Measurements from ENCODE around the gene EBF4. TPM values are rescaled to one million over a fixed set of nuclear protein-coding genes. Genes with fewer than 3 reads are reported as not detected.

EBF4 gene
- total and polyA plus RNA-seq, 12 donors: 1.6 to 29.7 (median 10.2) TPM

- TF ChIP-seq CTCF (IDR thresholded peaks at IDR 0.05) (peak; percentile 29 to 48 (median 36)), POLR2A (IDR thresholded peaks at IDR 0.05) (no peak)
- Histone ChIP-seq H3K27me3 (peaks cover 22% of the 10 kb centered on the region), H3K4me1 (replicated peaks in 1 of 2) (peaks cover 8 to 22% of the 10 kb centered on the region in 2 donors), H3K36me3 (replicated peaks in 1 of 2) (no peaks in the 10 kb centered on the region), H3K4me3 (peak overlapping the region in 1 of 4 donors; percentile 70), H3K27ac (no peak overlapping the region), H3K9me3 (replicated peaks in 1 of 3) (no peaks in the 10 kb centered on the region)
- DNase-seq: no peak
- 8 to 19% (median 14%) methylated on average over 16 to 47 of the region's 47 CpGs for WGBS, 4 donors
- intact Hi-C loops (cut with DNase I): no loop called here
These were observed 60.2 kb downstream of the EBF4 start for GRCh38 chr20:2752567-2753460.

- no peak for DNase-seq
These were observed 61.0 kb downstream of the EBF4 start for GRCh38 chr20:2753461-2754040.

GRCh38 chr20:2754424-2754823 lies 61.8 kb downstream of the EBF4 start:
- intact Hi-C loops (cut with DNase I): no loop called here
- no peak overlapping the region for H3K4me3 ChIP-seq
- 40 to 80% (median 78%) methylated on average over 2 of the region's 2 CpGs for WGBS, 4 donors
- H3K27ac ChIP-seq: no peak overlapping the region
- DNase-seq: no peak
- H3K36me3 ChIP-seq (replicated peaks in 1 of 2): no peaks in the 10 kb centered on the region
- peaks cover 29% of the 10 kb centered on the region for H3K27me3 ChIP-seq
- TF ChIP-seq CTCF (IDR thresholded peaks at IDR 0.05): no peak
- TF ChIP-seq POLR2A (IDR thresholded peaks at IDR 0.05): no peak
- peaks cover 8 to 22% of the 10 kb centered on the region in 2 donors for H3K4me1 ChIP-seq (replicated peaks in 1 of 2)
- H3K9me3 ChIP-seq (replicated peaks in 1 of 3): no peaks in the 10 kb centered on the region

More at GRCh38 chr20:2753461-2754040, 61.0 kb downstream of the EBF4 start:
- H3K4me3 ChIP-seq: no peak overlapping the region
- 70 to 79% (median 74%) methylated on average over 5 to 6 of the region's 6 CpGs; no CpG with 5 or more reads in 1 of the 4 donors for WGBS, 4 donors
- peaks cover 22% of the 10 kb centered on the region for H3K27me3 ChIP-seq
- H3K4me1 ChIP-seq (replicated peaks in 1 of 2): peaks cover 8 to 22% of the 10 kb centered on the region in 2 donors
- intact Hi-C loops (cut with DNase I): no loop called here
- TF ChIP-seq CTCF (IDR thresholded peaks at IDR 0.05) (no peak), POLR2A (IDR thresholded peaks at IDR 0.05) (no peak)
- H3K36me3 ChIP-seq (replicated peaks in 1 of 2): no peaks in the 10 kb centered on the region
- H3K9me3 ChIP-seq (replicated peaks in 1 of 3): no peaks in the 10 kb centered on the region
- H3K27ac ChIP-seq: no peak overlapping the region

DNA sequence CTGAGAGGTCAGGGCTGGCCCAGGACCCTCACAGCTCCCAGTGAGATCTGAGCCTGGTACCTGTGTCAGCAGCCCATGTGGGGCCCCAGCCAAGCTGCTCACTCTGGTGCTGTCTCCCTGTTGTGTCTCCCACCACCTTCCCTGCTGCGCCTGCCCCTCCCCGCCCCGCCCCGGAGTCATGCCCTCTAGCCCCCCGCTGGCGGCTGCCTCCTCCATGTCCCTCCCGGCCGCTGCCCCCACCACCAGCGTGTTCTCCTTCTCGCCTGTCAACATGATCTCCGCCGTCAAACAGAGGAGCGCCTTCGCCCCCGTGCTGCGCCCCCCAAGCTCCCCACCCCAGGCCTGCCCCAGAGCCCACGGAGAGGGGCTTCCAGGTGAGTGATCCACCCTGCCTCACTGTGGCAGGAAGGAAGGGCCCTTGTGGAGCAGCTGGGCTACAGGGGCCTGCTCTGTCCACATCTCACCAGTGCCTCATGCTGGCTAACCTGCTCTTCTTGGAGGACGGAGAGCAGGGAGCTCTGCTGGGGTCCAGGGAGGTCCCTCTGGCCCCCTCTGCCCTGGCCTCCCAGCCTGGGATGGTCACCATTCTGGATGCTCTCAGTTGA lies 63.0 kb downstream of the EBF4 start:
- H3K4me3 ChIP-seq: no peak overlapping the region
- H3K4me1 ChIP-seq (replicated peaks in 1 of 2): peaks cover 8 to 21% of the 10 kb centered on the region in 2 donors
- no peak overlapping the region for H3K27ac ChIP-seq
- WGBS, 4 donors: 41 to 74% (median 47%) methylated on average over 8 to 18 of the region's 18 CpGs
- no peak for DNase-seq
- H3K27me3 ChIP-seq: peaks cover 29% of the 10 kb centered on the region
- H3K36me3 ChIP-seq (replicated peaks in 1 of 2): no peaks in the 10 kb centered on the region
- no peak for TF ChIP-seq POLR2A (IDR thresholded peaks at IDR 0.05)
- no peak for TF ChIP-seq CTCF (IDR thresholded peaks at IDR 0.05)
- intact Hi-C loops (cut with DNase I): no loop called here
- no peaks in the 10 kb centered on the region for H3K9me3 ChIP-seq (replicated peaks in 1 of 3)
